Endothelial cell of umbilical vein (primary cell): ENCODE data around the gene MAML3.

Experiments used
- EZH2 ChIP-seq: IDR thresholded peaks from 2 replicates; pipeline ENCODE4 v1.6.1; 2012; ENCODE audit warnings: borderline replicate concordance, low read depth, mild to moderate bottlenecking, moderate library complexity, low read length, inconsistent platforms; ENCODE audit not compliant: severe bottlenecking
- FOS ChIP-seq: IDR thresholded peaks from 2 replicates; pipeline ENCODE4 v1.6.1; 2011; ENCODE audit warnings: mild to moderate bottlenecking, low read length, moderate library complexity, borderline replicate concordance; ENCODE audit not compliant: insufficient read depth
- GATA2 ChIP-seq: IDR thresholded peaks from 2 replicates; pipeline ENCODE4 v1.7.0; 2011; ENCODE audit warnings: low read depth, mild to moderate bottlenecking, moderate library complexity, mixed read lengths, low read length; ENCODE audit not compliant: insufficient read length, insufficient read depth
- JUN ChIP-seq: IDR thresholded peaks from 2 replicates; pipeline ENCODE4 v1.6.1; 2011; ENCODE audit warnings: borderline replicate concordance, low read depth; ENCODE audit not compliant: insufficient read length, insufficient read depth
- MYC ChIP-seq: IDR thresholded peaks from one replicate; pipeline ENCODE4 v1.6.1; 2011; ENCODE audit warnings: mild to moderate bottlenecking, low read depth, low read length
- POLR2A ChIP-seq: IDR thresholded peaks from 2 replicates; pipeline ENCODE4 v1.6.1; 2012; ENCODE audit warnings: low read depth, mild to moderate bottlenecking, control low read depth, low read length
- POLR2AphosphoS5 ChIP-seq: IDR thresholded peaks from 2 replicates; pipeline ENCODE4 v1.6.1; 2012; ENCODE audit warnings: low read depth, mild to moderate bottlenecking, control low read depth, low read length, moderate library complexity; ENCODE audit not compliant: insufficient read depth
- TF ChIP-seq, protein P1 (sequence below), 2 donors: IDR thresholded peaks; 1 replicate in 1 of 2; 2 replicates in 1 of 2; pipeline ENCODE4 v1.5.1; 2011; ENCODE audit warnings: low read length in 2 of 2, mild to moderate bottlenecking in 2 of 2, moderate library complexity in 2 of 2, control low read depth in 1 of 2, inconsistent platforms in 1 of 2, low read depth in 1 of 2; ENCODE audit not compliant: insufficient read depth in 1 of 2; ENCODE audit errors: extremely low read depth in 1 of 2

- TF ChIP-seq POLR2A (no peak), EZH2 (no peak), POLR2AphosphoS5 (no peak), FOS (no peak), MYC (no peak), GATA2 (no peak), JUN (no peak)
- TF ChIP-seq, protein P1, sequence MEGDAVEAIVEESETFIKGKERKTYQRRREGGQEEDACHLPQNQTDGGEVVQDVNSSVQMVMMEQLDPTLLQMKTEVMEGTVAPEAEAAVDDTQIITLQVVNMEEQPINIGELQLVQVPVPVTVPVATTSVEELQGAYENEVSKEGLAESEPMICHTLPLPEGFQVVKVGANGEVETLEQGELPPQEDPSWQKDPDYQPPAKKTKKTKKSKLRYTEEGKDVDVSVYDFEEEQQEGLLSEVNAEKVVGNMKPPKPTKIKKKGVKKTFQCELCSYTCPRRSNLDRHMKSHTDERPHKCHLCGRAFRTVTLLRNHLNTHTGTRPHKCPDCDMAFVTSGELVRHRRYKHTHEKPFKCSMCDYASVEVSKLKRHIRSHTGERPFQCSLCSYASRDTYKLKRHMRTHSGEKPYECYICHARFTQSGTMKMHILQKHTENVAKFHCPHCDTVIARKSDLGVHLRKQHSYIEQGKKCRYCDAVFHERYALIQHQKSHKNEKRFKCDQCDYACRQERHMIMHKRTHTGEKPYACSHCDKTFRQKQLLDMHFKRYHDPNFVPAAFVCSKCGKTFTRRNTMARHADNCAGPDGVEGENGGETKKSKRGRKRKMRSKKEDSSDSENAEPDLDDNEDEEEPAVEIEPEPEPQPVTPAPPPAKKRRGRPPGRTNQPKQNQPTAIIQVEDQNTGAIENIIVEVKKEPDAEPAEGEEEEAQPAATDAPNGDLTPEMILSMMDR (IDR thresholded peaks at IDR 0.05; ENCODE audit: extremely low read depth in 1 of 2, insufficient read depth in 1 of 2, low read depth in 1 of 2, low read length in 2 of 2): no peak
Measured at GRCh38 chr4:139977838-139978609, 176.0 kb downstream of the MAML3 start.
